LNCaP clone FGC (cell line): ENCODE measurements around the gene WDR33.

Experiments
- DNase-seq: peaks from one replicate; pipeline ENCODE4 v3.0.0-alpha.2; 2011; ENCODE audit warnings: low read depth
- H3K4me3 ChIP-seq: 2 replicates; pipeline ENCODE4 v1.5.1; 2011; ENCODE audit warnings: mild to moderate bottlenecking, low read depth, low read length, control low read depth
- TF ChIP-seq, protein P1 (sequence below): IDR thresholded peaks from 2 replicates; pipeline ENCODE4 v1.5.1; 2012; ENCODE audit warnings: mild to moderate bottlenecking; ENCODE audit not compliant: control insufficient read depth, insufficient read depth; ENCODE audit errors: extremely low read depth

The WDR33 gene

DNA sequence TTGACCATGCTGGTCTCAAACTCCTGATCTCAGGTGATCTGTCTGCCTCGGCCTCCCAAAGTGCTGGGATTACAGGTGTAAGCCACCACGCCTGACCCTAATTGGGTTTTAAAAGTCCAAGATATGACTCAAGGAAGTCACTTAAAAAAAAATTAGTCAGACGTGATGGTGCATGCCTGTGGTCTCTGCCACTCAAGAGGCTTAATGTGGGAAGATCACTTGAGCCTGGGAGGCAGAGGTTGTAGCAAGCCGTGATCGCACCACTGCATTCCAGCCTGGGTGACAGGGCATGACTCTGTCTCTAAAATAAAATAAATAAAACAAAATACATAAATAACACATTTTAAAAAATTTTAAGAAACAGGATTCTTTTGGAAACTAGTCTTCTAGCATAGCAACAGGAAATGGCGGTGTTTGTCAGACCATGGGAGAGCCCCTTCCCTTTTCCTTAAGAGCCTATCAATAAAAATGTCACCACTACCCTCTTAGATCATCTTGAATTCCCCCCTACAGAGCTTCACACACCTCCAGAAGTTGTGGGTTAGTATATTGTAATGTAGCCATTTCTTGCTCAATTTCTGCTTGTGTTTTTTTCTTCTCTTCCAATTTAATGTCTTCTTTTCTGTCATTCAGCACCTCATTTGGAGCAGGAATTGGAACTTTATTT is 89.5 kb downstream of the WDR33 start:
- H3K4me3 ChIP-seq: no peak overlapping the region
- no peak for DNase-seq
- TF ChIP-seq, protein P1, sequence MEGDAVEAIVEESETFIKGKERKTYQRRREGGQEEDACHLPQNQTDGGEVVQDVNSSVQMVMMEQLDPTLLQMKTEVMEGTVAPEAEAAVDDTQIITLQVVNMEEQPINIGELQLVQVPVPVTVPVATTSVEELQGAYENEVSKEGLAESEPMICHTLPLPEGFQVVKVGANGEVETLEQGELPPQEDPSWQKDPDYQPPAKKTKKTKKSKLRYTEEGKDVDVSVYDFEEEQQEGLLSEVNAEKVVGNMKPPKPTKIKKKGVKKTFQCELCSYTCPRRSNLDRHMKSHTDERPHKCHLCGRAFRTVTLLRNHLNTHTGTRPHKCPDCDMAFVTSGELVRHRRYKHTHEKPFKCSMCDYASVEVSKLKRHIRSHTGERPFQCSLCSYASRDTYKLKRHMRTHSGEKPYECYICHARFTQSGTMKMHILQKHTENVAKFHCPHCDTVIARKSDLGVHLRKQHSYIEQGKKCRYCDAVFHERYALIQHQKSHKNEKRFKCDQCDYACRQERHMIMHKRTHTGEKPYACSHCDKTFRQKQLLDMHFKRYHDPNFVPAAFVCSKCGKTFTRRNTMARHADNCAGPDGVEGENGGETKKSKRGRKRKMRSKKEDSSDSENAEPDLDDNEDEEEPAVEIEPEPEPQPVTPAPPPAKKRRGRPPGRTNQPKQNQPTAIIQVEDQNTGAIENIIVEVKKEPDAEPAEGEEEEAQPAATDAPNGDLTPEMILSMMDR: no peak

DNA sequence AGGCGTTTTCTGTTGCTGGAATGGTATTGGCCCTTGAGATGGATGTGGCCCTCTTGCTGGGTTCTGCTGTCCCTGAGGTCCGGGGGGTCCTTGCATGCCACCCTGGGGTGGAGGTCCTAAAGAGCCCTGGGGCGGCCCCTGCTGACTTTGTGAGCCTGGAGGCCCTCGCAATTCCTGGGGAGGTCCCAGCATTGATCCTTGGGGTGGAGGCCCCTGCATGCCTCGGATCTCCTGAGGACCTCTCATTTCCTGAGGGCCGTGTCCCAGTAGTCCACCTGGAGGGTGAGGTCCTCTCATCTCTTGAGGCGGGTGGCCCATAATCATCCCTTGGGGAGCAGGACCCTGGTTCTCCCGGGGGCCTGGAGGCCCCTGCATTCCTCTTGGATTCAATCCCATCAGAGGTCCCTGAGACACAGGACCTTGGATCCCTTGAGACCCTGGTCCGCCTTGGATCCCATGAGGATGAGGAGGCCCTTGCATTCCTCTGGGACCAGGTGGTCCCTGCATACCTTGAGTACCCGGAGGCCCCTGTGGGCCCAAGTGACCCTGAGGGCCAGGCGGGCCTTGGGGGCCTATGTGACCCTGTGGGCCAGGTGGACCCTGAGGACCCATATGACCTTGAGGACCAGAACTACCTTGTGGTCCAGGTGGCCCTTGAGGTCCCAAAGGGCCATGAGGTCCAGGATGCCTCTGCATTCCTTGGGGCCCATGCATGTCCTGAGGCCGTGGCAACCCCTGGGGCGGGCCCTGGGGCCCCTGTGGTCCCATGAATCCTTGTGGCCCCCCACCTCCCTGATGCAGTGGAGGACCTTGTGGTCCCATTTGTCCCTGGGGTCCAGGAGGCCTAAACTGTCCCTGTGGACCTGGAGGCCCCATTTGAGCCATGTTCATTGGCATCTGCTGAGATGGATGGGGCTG is 91.4 kb downstream of the WDR33 start:
- TF ChIP-seq, protein P1: no peak
- no peak overlapping the region for H3K4me3 ChIP-seq

DNA sequence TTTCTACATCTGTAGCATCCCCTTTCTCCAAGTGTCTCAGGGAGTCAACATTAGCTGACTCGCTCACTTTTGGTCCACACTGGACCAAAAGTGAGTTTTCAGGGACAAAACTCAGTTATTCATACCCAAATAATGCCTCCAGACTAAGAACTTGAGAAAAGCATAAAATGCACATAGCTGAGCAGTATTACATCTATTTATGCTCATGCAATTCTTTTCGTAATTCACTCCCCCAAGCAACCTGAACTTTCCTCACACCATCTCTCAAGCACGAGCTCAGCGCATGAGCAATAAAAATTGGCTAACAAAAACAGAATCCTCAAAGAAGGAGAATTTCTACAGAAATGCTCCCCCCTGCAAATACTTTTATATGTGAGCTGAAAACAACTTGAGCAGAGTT is 92.7 kb downstream of the WDR33 start:
- TF ChIP-seq, protein P1: no peak
- DNase-seq: no peak
- H3K4me3 ChIP-seq: no peak overlapping the region

More for the DNA sequence above, 91.4 kb downstream of the WDR33 start:
- no peak for DNase-seq

DNA sequence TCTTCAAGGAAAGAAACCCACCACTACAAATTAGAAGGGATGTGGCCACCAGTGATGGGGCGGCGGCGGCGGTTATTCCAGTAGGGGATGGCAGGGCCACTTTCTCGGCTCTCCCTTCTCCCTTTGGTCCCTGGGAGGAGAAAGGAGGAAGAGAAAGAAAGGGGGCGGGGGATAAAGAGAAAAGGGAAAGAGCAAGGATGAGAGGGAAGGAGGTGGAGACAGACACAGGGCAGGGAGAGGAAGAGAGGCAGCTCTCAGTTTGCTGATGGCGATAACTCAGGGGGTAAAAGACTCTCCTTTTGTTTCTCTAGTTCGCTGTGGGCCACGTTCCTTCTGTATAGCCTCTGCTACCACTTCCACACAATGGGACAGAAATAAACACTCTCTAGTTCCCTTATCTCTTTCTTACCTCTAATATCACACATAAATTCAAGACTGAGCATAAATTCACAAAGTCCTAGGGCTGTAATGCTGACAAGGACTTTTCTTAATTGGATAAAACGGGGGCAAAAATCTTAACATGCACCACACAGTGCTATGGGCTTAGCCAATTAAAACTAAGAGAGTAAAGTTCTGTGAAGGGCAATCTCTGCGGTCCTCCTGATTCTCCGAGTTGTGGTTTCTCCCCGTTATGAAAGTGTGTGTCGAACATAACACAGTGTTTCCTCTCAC is 95.1 kb downstream of the WDR33 start:
- H3K4me3 ChIP-seq: no peak overlapping the region
- DNase-seq: no peak
- TF ChIP-seq, protein P1: no peak

DNA sequence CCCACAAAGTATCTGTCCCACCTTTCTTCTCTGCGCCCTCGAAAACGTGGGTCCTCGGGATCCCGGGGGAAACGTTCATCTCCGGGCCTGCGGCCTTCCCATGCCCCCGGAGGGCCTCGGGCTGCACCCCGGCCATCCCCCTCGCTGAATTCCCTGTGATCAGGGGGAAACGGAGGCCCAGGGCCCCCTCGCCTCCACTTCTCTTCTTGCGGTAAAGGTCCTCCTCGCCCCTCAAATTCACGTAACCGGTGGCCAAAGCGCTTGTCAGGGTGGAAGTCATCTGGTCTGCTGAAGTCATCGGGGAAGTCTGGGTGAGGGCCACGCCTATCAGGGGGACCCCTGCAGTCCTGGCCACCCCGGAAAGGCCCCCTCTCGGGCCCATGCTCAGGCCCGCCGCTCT is 97.4 kb downstream of the WDR33 start:
- no peak for DNase-seq
- no peak overlapping the region for H3K4me3 ChIP-seq
- TF ChIP-seq, protein P1: no peak

DNA sequence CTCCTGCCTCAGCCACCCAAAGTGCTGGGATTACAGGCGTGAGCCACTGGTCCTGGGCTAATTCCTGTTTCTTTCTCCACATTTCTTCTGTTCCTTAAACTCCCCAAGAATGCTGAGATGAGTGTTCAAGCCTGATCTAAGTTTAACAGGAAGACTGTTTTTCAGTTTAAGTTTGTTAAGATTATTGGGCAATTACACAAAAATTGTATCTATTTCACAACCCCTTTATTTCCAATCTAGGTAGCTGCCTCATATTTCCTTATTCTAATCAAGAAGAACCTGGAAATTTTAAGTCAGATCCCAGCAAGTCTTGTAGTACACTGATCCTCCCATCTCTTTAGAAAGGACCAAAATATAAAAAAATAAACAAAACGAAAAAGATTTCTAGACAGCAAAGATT is 98.0 kb downstream of the WDR33 start:
- DNase-seq: no peak
- no peak overlapping the region for H3K4me3 ChIP-seq
- TF ChIP-seq, protein P1: no peak
